GM19397 (cell line): ENCODE results near the gene MND1.
"Not testable (repeated sequence)": the region's sequence is repeated elsewhere in the genome, so short reads cannot be mapped to it uniquely, and the experiment has no call there.

Experiments
- ATAC-seq: cut with Tn5 transposase; IDR thresholded peaks from one replicate; pipeline ENCODE4 v1.9.1; 2021; ENCODE audit warnings: mild to moderate bottlenecking, moderate library complexity; ENCODE audit not compliant: unreplicated experiment

The MND1 gene

GRCh38 chr4:153398713-153399112, 54.2 kb downstream of the MND1 start:
- ATAC-seq = no peak

GRCh38 chr4:153399358-153399757, 54.9 kb downstream of the MND1 start:
- no peak for ATAC-seq

GRCh38 chr4:153401501-153401900, 57.0 kb downstream of the MND1 start:
- ATAC-seq = no peak

GRCh38 chr4:153402366-153402765, 57.9 kb downstream of the MND1 start:
- ATAC-seq = no peak

- ATAC-seq = no peak
Measured at GRCh38 chr4:153403726-153404125, 59.2 kb downstream of the MND1 start.

- ATAC-seq = no peak
Measured at GRCh38 chr4:153407906-153408305, 63.4 kb downstream of the MND1 start.

- ATAC-seq = no peak
Measured at GRCh38 chr4:153408932-153409331, 64.4 kb downstream of the MND1 start.

- no peak for ATAC-seq
Measured at GRCh38 chr4:153409412-153409811, 64.9 kb downstream of the MND1 start.

- ATAC-seq = no peak
Measured at GRCh38 chr4:153409924-153410501, 65.5 kb downstream of the MND1 start.

GRCh38 chr4:153413842-153414241, 69.4 kb downstream of the MND1 start:
- ATAC-seq = no peak

- not testable (repeated sequence) for ATAC-seq
Measured at GRCh38 chr4:153416456-153416855, 72.0 kb downstream of the MND1 start.

- no peak for ATAC-seq
Measured at GRCh38 chr4:153418121-153418520, 73.6 kb downstream of the MND1 start.

- no peak for ATAC-seq
Measured at GRCh38 chr4:153418558-153418957, 74.1 kb downstream of the MND1 start.

GRCh38 chr4:153419029-153419428, 74.5 kb downstream of the MND1 start:
- no peak for ATAC-seq

GRCh38 chr4:153419673-153420278, 75.3 kb downstream of the MND1 start:
- no peak for ATAC-seq

GRCh38 chr4:153420361-153420760, 75.9 kb downstream of the MND1 start:
- no peak for ATAC-seq

GRCh38 chr4:153421941-153422340, 77.5 kb downstream of the MND1 start:
- ATAC-seq = peak; percentile 43

- peak; percentile 61 for ATAC-seq
Measured at GRCh38 chr4:153426207-153426885, 81.9 kb downstream of the MND1 start.

- no peak for ATAC-seq
Measured at GRCh38 chr4:153427363-153428071, 83.0 kb downstream of the MND1 start.

GRCh38 chr4:153428941-153429475, 84.5 kb downstream of the MND1 start:
- no peak for ATAC-seq

GRCh38 chr4:153432965-153433753, 88.7 kb downstream of the MND1 start:
- peak; percentile 87 for ATAC-seq
